Measurements from ENCODE around the gene F8A2.

DNA sequence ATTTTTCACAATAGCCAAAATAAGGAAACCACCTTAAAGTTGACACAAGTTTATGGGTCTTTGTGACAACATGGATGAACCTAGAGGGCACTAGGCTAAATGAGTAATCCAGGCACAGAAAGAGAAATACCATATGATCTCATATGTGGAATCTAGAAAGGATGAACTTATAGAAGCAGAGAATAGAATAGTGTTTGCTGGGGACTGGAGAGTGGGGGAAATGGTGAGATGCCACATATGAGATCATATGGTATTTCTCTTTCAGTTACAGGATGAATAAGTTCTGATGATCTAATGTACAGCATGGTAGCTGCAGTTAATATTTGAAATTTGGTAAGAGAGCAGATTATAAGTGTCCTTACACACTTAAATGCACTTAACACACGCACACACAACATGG lies 35.9 kb downstream of the F8A2 start:
- TF ChIP-seq GATA2 (IDR thresholded peaks at IDR 0.05; ENCODE audit: low read depth, low read length) (no peak), GATA3 (IDR thresholded peaks at IDR 0.05; ENCODE audit: low read depth, low read length) (no peak)

All from SH-SY5Y (cell line).